ENCODE measurements around the gene FAM83G.

Gene FAM83G

GRCh38 chr17:18987862-18988545 lies 16.6 kb downstream of the FAM83G start:
- DNase-seq = no peak

GRCh38 chr17:18987230-18987610 lies 17.3 kb downstream of the FAM83G start:
- DNase-seq = no peak

GRCh38 chr17:18986541-18987229 lies 17.9 kb downstream of the FAM83G start:
- DNase-seq = no peak

- DNase-seq = no peak
Observed at GRCh38 chr17:18985475-18985874, 19.1 kb downstream of the FAM83G start.

- DNase-seq = no peak
Observed at GRCh38 chr17:18984273-18985114, 20.1 kb downstream of the FAM83G start.

- DNase-seq = no peak
Observed at GRCh38 chr17:18981642-18982424, 22.7 kb downstream of the FAM83G start.

GRCh38 chr17:18981335-18981641 lies 23.3 kb downstream of the FAM83G start:
- no peak for DNase-seq

GRCh38 chr17:18980682-18981334 lies 23.8 kb downstream of the FAM83G start:
- no peak for DNase-seq

- DNase-seq = no peak
Observed at GRCh38 chr17:18978655-18979054, 25.9 kb downstream of the FAM83G start.

GRCh38 chr17:18978050-18978449 lies 26.5 kb downstream of the FAM83G start:
- DNase-seq = no peak

- DNase-seq = no peak
Observed at GRCh38 chr17:18977646-18978045, 26.9 kb downstream of the FAM83G start.

GRCh38 chr17:18977021-18977420 lies 27.5 kb downstream of the FAM83G start:
- DNase-seq = no peak

GRCh38 chr17:18976201-18976600 lies 28.4 kb downstream of the FAM83G start:
- DNase-seq = no peak

- no peak for DNase-seq
Observed at GRCh38 chr17:18975597-18975996, 29.0 kb downstream of the FAM83G start.

GRCh38 chr17:18974407-18975149 lies 30.0 kb downstream of the FAM83G start:
- DNase-seq = no peak

- DNase-seq = no peak
Observed at GRCh38 chr17:18971801-18972200, 32.8 kb downstream of the FAM83G start.

GRCh38 chr17:18970582-18971480 lies 33.7 kb downstream of the FAM83G start:
- no peak for DNase-seq

GRCh38 chr17:18968945-18969887 lies 35.3 kb downstream of the FAM83G start:
- no peak for DNase-seq

- no peak for DNase-seq
Observed at GRCh38 chr17:18968345-18968744, 36.2 kb downstream of the FAM83G start.

GRCh38 chr17:18967916-18968315 lies 36.6 kb downstream of the FAM83G start:
- DNase-seq = no peak
